ELF-1 (cell line): Measurements from ENCODE around the gene PBRM1.

Source experiments
- DNase-seq: peaks from one replicate; pipeline ENCODE4 v3.0.0-alpha.2; 2016; ENCODE audit warnings: low read depth, low spot score

The PBRM1 gene

DNA sequence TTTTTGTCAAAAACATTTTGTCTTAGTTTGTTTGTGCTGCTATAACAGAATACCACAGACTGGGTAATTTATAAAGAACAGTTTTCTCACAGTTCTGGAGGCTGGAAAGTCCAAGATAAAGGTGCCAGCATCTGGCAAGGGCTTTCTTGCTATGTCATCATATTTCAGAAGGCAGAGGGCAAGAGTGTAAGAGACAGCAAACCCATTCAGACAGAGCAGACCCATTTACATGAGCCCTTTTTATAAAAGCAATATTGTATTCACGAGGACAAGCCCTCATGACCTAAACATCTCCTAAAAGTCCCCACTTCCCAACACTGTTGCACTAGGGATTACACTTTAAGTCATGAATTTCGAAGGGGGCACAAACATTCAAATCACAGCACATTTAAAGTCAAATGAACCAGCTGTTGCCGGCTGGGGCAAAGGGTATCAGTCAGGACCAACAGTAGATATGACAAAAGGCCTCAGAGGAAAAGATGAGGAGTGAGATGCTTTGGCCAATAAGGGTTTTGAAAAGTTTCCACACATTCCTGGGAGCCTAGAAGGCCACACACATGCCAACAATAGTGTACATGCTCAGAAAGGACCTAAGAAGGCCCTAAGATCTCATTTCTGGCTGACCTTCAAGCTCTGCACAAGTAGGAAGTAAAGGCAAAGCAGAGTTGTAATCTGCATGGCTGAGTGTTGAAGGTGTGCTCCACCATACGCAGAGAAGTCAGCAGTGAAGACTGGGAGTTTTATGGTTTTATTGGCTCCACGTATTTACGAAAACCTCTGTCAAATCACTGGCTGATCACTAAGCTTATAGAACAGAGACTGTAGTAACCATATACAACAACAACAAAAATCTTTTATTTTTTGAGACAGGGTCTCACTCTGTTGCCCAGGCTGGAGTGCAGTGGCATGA, 111.4 kb downstream of the PBRM1 start:
- DNase-seq: no peak

DNA sequence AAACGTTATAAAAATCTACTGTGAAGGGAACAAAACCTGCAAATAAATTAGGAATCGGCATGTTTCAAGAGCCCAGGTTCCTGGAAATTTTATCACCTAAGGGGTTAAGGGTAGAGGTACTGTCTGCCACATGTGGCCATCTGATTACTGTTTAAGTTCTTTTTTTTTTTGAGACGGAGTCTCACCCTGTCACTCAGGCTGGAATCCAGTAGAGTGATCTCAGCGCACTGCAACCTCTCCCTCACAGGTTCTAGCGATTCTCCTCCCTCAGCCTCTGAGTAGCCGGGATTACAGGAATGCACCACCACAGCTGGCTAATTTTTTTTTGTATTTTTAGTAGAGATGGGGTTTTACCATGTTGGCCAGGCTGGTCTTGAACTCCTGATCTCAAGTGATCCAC, 113.5 kb downstream of the PBRM1 start:
- DNase-seq: no peak

DNA sequence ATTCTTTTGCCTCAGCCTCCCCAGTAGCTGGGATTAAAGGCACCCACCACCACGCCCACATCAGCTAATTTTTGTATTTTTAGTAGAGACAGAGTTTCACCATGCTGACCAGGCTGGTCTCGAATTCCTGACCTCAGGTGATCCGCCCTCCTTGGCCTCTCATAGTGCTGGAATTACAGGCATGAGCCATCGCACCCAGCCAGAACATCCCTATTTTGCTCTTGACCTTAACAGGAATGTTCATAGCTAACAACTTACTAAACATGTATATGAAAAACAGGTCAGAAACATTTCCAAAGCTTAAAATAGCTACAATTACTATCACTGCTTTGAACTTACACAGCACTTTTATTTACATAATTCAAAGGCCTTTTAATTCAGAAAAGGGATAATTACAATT, 115.6 kb downstream of the PBRM1 start:
- no peak for DNase-seq

DNA sequence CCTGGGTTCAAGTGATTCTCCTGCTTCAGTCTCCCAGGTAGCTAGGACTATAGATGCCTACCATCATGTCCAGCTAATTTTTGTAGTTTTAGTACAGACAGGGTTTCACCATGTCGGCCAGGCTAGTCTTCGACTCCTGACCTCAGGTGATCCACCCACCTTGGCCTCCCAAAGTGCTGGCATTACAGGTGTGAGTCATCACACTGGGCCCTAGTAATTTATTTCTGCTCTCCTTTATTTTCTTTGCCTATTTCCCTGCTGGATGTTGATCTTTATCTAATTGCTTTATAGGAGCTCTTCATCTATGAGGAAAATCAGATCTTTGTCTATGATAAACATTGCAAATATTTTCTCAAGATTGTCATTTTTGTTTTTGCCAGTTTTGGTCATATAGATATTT, 117.6 kb downstream of the PBRM1 start:
- no peak for DNase-seq

DNA sequence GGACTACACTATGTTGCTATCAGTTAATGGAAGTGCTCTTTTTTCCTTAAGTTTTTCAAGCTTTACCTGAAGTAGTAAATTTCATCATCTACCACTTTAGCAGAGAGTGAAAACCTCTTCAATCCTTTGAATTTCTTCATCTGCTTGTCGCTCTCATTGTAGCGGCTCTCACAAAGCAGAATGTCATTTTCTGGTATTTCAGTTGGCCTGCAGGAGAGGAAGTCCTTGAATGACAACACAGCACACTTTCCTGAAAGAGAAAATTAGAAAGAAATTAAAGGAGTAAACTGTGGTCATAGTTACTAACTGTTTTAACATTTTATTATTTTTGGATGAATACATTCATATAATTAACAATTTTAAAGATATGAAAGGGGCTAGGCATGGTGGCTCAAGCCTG, 121.7 kb downstream of the PBRM1 start:
- no peak for DNase-seq

DNA sequence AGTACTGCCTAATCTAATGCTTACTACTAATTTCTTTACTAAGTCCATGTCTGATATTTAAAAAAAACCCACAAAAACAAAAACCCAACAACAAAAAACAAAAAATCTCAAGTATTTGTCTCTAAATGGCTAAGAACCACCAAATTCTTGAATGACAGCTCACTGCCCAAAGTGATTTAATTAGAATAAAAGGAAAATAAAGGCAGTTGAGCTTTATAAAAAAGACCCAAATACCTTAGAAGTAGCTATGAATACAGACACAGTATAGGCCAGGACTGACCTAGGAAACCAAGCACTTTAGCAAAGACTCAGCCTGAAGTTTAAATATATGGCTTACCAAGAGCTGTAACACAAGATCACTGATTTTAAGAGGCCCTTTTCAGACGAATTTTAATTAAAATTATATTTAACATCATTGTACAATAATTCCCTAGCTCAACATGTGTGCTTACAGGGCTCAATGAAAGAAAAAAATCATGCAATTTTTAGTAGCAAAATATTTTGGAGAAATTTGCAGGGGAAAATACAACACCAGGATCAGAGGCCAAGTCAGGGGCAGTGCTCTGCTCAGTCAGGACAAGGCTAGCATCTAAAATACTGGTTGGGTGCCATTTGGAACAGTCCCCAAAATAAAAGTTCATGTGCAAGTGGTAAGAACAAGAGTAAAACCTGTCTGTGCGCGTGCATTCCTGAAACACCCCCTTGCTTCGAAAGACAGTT, 124.5 kb downstream of the PBRM1 start:
- DNase-seq: no peak

DNA sequence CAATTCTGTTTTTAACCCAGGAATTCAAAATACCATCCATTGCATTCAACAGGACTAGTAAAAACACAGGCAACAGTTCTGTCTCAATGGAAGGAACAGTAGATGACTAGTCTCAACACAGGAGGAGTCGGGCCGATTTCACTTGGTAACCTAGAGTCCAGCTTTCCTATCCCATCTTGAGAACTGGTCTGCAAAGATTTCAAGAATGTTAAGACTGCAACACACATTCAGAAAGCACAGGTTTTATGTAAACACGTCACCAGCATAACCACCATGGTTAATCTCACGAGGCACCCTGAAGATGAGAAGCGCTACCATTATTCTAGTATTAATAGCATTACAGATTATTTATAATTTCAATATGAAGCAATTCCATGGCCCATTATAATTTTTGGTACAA, 127.3 kb downstream of the PBRM1 start:
- no peak for DNase-seq

DNA sequence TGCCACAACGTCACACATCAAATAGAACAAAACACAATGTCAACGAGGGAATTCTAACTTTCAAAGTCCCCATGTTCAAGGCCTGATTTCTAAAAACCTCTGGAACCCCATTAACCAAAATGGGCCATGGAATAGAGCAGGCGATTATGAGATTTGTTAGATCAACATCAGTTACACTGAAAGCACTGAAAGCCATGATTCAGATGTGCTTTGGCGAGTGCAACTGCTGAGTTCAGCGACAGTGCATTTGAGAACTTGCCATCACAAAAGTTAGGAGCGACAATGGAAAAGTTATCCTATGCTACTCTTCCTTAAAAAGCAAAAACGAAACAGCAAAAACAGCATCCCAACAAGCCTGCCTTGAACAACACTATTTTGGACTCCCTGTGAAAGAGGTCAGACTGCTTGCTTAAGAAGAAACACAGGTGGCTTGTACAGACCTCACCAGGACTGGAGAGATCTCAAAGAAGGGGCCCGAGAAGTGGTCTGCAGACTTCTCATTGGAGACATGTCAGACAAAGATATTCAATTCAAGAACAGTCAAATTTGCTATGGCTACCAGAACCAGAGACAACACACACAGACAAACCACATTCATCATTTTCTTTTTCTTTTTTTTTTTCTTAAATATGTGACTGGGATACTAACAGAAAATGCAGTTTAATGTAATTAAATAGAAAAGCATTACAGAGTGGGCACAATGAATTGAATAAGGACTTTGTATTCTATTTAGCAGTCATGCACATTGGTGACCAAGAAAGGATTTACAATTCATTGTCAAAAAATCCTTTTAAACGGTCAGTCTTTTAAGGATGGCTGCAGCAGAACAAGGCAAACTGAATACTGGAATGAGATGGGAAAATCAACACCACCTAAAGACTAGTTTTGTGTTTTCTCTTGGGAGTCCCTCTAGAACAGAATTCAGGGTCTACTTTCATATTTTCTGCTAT, 128.4 kb downstream of the PBRM1 start:
- no peak for DNase-seq

DNA sequence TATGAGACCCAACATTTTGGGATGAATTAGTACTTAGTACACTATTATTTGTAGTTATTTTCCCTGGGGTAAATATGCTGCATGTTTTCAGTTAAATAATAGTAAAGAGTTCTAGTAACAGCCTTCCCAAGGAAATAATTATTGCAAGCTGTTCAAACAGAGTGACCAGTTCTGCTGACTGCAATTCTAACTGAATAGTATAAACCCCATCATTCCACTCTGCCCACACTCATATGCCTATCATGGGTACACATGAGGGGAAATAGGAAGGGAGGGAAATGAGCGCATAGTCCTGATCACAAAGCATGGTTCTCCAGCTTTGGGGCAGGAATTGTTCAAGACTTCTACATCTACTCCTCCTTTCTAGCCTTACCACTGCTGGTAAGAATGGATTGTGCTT, 130.7 kb downstream of the PBRM1 start:
- DNase-seq: no peak

DNA sequence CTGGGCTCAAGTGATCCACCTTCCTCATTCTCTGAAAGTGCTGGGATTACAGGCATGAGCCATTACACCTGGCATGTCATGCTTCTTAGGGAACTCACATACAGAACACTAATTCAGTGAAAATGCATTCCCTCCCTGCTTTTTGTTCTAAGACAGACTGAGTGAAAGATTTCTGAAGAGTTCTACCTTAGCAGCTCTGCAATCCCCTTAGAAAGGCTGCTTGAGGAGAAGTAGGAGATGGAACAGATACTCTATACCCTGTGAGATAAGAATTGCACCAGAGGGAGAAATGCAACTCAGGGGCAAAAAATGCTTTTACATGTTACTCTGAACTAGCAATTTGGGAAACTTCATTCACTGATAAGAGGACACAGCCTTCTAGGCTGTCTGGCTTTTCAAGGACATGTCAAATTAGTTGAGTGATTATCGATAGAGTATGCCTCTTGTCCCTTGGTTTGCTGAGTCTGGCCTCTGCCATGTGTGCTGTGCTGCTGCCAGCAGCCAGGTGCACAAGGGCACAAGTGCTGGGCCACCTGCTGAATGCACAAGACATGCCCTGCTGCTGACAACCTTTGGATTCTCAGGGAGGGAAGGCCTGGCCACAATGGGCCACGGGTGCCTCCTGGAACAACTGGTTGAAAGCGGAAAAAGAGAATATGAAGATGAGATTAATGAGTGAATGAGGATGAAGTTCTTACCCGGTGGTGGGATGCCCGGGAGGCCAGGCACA, 131.5 kb downstream of the PBRM1 start:
- no peak for DNase-seq

DNA sequence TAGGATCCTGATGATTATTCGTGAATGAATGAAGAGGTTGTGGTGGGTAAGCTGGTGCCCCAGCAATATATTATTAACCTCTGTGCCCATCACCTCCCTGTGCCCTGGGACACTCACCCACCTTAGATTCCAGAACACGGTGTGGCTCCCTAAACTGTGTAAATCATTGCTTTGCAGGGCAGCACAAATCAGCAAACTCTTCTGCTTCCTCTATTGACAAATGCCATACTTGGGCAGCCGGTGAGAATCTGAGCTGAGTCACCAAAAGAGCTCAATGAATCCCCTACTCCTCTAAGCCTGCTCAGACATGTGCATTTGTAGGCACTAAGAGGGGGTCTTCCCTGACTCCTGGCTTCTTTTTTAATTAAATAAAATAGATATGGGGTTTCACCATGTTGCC, 133.6 kb downstream of the PBRM1 start:
- no peak for DNase-seq

DNA sequence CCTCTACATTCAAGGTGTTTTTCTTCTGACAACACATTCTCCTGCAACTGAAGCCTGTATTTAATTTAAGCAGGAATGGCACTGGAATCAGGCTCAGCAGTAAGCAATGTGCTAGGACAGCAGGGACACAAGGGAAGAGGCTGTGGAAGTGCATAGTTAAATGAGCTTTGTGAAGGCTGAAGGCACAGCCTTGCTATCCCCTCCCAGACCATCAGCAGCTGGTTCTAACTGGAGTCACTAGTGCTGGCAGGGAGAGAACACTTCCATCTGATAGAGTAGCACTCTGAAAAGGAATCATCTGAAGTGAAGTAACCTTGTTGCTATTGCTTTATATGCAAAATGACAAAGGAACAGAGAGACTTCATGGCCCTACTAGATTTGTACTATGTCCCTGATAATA, 134.6 kb downstream of the PBRM1 start:
- DNase-seq: no peak

DNA sequence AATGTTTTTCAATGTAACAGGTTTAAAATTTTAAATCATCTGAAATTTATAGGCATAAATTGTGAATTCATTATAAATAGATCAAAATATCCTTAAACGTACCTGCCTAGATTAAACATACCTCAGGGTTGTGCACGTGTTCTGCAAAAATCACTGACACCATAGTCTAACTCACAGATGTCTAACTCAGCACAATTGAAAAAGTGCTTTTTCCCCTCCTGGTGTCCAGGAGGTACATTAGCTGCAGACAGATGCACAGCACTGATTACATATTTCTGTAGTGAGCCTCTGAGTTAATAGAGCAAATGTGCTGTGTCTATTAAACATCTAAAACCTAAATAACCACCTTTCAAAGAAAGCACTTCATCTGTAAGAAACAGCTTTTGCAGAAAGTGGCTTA, 138.6 kb downstream of the PBRM1 start:
- DNase-seq: no peak

DNA sequence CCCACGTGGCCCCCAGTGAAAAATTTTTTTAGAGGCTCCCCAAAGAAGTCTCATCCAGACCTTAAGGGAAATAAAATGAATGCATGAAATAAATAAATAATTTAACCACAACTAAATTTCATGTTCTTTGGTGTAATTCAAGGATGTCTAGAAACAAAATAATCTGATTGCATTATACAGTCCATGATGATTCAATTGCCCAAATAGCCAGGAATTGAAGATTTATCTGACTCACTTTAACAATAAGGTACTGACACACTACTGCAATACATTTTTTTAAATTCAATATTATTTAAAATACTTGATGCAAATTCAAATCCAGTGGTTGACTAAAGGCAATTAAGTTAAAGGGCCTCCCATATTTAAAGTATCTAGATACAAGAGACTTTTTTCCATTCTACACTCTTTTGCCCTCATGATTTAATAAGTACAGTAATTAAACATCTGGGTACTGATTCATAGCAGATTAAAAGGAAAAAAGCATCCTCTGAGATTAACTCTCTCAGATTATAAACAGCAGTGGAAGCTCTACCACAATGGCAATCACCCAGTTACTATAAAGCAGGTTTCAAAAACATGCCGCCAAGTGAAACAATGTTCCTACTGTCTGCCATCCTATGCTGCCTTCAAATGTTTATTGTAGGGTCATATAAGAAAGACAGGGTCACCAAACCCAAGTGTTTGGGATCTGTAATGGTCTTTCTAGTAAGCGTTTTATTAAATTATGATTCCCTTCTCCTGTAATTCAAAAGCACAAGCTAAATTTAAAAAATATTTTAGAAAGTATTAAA, 139.4 kb downstream of the PBRM1 start:
- DNase-seq: no peak

DNA sequence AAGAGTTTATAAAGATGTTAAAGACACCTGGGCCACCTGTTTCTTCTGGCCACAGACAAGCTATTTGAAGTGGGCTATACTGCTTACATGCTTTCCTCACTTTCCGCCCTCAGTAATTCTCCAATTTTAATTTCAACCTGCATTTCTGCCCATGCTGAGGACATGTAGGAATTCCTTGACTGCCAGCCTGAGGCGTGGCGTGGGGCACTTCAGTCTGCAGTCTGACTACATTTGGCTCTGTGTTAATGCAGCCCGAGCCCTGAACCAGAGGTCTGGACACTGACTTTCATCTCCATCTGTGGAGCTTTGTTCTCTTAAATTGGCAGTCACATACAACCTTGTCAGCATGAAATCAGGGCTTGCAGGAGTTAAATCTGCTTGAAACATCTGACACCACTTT, 140.8 kb downstream of the PBRM1 start:
- no peak for DNase-seq

DNA sequence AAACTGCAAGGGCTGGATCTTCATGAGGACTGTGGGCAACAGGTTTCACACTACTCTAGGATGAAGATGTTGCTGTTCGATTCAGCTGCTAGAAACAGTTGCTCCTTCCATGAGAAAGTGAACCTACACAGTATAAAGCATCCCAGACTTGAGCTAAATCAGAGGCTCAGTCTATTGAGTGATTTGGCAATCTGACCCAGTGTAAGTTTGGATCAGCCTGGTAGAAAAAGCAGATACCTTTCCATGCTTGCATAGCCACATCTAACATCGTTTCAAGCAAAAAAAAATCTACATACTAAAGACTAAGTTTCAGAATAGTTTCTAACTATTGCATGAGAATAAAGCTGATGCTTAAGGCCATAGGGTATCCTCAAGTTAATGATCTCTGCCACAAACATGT, 144.7 kb downstream of the PBRM1 start:
- no peak for DNase-seq

DNA sequence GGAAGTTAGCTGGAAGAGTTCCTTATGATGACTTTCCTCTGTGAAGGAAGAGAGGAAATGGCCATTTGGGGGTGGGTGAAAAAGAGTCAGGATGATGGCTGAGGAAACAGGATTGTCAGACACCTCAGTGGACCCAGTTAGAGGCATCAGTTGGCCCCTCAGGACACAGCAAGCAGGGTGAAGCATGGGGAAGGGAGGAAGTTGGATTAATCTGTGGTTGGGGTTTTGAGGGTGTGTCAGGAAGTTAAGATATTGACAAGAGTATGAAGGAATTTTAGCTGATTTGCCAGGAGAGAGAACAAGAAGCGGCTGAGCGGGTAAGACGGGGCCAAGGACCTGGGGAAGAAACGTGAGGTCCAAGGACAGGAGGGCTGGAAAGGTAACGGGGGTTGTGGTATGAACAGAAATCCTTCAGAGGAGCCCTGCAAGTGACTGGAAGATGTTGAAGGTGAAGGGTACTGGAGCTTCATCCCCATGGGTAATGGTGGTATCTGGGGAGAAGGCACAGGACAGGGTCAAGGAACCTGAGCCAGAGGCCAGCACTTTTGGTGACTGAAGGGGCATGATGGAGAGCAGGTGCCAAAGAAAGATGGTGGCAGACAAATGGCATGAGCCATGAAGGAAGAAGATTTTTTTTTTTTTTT, 146.6 kb downstream of the PBRM1 start:
- no peak for DNase-seq

DNA sequence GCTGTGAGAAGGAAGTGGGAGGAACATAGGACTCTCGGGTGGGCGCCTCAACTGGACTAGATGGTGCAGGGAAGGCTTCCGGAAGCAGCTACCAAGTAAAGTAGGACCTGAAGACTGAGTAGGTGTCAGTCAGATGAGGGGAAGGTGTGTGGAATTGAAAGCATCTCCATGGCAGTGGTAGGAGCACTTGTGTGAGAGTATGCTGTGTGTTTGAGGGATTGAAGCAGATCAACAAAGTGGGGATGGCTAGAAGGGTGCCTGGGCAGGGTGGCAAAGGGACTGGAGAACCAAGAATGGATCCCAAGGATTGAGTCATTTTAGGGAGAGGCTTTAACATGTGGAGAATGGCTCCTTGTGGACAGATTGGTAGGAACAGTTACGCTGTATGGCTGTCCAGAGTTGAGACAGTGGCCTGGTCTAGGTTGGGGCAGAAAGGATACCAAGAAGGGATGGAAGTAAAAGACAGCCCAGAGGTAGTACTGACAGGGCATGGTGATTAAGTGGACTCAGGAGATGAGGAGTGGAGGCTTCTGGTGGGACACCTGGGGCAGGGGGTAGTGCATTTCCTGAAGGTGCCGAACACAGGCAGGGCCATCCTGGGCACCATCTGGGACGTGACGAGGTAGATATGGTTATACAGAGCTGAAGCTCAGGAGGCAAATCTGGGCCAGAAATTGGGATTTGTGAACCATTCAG, 147.8 kb downstream of the PBRM1 start:
- DNase-seq: no peak

DNA sequence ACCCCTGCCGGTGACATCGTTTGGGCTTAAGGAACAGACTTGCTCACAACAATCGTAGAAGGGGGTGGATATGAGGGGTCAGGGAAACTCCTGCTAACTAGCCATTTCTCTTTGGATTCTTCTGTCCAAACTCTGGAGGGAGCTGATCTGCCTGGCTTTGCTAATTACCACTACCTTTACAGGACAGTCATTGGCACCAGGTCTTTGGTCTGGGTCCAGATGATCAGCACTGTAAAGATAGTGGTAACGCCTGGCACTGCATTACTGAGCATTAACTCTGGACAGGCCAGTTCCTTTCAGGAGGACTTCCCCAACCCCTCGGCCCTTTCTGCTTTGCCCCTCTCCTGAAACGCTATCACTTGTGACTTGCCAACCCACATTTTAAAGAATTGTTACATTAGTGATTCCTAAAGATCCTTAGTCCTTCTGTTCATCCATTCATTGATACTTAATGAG, 148.5 kb downstream of the PBRM1 start:
- no peak for DNase-seq
